ENCODE results near the gene DSN1. TPM values are rescaled to one million over a fixed set of nuclear protein-coding genes. Genes with fewer than 3 reads are reported as not detected.

The DSN1 gene
- total and polyA plus RNA-seq, 2 of the 8 experiments (the other 6 are each of a cell fraction or from before 2014, with no cell fraction given): 12.0 to 26.2 TPM

GRCh38 chr20:36785308-36785707 lies 11.7 kb upstream of the DSN1 start:
- H3K4me3 ChIP-seq (ENCODE audit: extremely low read depth in 1 of 4, insufficient read depth in 2 of 4, low read depth in 3 of 4, low read length in 4 of 4): no peak overlapping the region
- H3K4me1 ChIP-seq (replicated peaks in 1 of 4; ENCODE audit: control insufficient read depth in 3 of 4, insufficient read depth in 4 of 4, low read length in 3 of 4): no peaks in the 10 kb centered on the region
- H3K36me3 ChIP-seq (ENCODE audit: control insufficient read depth in 2 of 4, insufficient read depth in 4 of 4, low read length in 3 of 4): peaks cover 0 to 17% (median 9%) of the 10 kb centered on the region in 4 experiments; a peak in 5 of 8 replicates
- H3K4ac ChIP-seq (replicated peaks; ENCODE audit: insufficient read length, low read depth, low read length): no peak overlapping the region
- ChIA-PET POLR2A (ENCODE audit: partially characterized antibody) (interaction anchor here (1.2 kb wide), 1 partner anchor 9 kb away, joined by 3 read pairs; no protein-coding TSS in a partner anchor), CTCF (ENCODE audit: partially characterized antibody) (interaction anchor here (0.9 to 3.7 kb wide), 5 partner anchors 11 to 101 kb away, joined by 3 to 22 read pairs (median 4); partner anchors contain the start of gene DSN1)
- H3K14ac ChIP-seq (ENCODE audit: insufficient read length): no peak overlapping the region
- H3K56ac ChIP-seq (replicated peaks; ENCODE audit: insufficient read length, low read depth, low read length): no peak overlapping the region
- DNase-seq (ENCODE audit: low read depth in 1 of 2, low spot score in 2 of 2): no peak
- H4K5ac ChIP-seq (ENCODE audit: insufficient read length, low read depth, low read length): no peak overlapping the region
- no peaks in the 10 kb centered on the region for H3K9me3 ChIP-seq (ENCODE audit: insufficient read depth in 2 of 2, low read depth in 1 of 2, low read length in 1 of 2)
- no peak overlapping the region for H3K9ac ChIP-seq (replicated peaks in 1 of 4; ENCODE audit: extremely low read depth in 1 of 4, low read depth in 3 of 4, low read length in 3 of 4)
- no peak overlapping the region for H4K8ac ChIP-seq (ENCODE audit: extremely low read depth, insufficient read depth, low read length)
- H3K27me3 ChIP-seq (replicated peaks in 1 of 4; ENCODE audit: control insufficient read depth in 3 of 4, extremely low read depth in 1 of 4, insufficient read depth in 3 of 4, low read length in 3 of 4): no peaks in the 10 kb centered on the region
- H2BK15ac ChIP-seq (ENCODE audit: low read length): no peak overlapping the region
- no peak overlapping the region for H2BK12ac ChIP-seq (ENCODE audit: low read depth, low read length)
- H3K18ac ChIP-seq (ENCODE audit: extremely low read depth, low read length): no peak overlapping the region
- no peak overlapping the region for H2BK20ac ChIP-seq (ENCODE audit: low read length)
- H3K79me2 ChIP-seq (ENCODE audit: control insufficient read depth in 1 of 2, insufficient read depth in 2 of 2, low read length in 2 of 2): no peaks in the 10 kb centered on the region
- no peak for FAIRE-seq
- no peak overlapping the region for H3K27ac ChIP-seq (ENCODE audit: low read depth, low read length)
- H2AFZ ChIP-seq (ENCODE audit: low read length): no peak overlapping the region
- H3K23me2 ChIP-seq (ENCODE audit: low read depth, low read length): no peaks in the 10 kb centered on the region
- H4K20me1 ChIP-seq (replicated peaks in 1 of 2; ENCODE audit: control insufficient read depth in 1 of 2, insufficient read depth in 2 of 2, low read length in 2 of 2): peaks cover 1 to 2% of the 10 kb centered on the region in 2 experiments
- 96% methylated on average over 2 of the region's 2 CpGs; no CpG with 5 or more reads in 1 of the 2 experiments for WGBS, 2 experiments (ENCODE audit: extremely low coverage in 1 of 2, insufficient coverage in 1 of 2, insufficient read length in 1 of 2, insufficient replicate concordance in 2 of 2, low coverage in 1 of 2, low lambda C conversion rate in 2 of 2, missing lambda C conversion rate in 1 of 2)
- H3K4me2 ChIP-seq (ENCODE audit: insufficient read depth in 1 of 2, low read depth in 2 of 2, low read length in 2 of 2): no peak overlapping the region
- 0 out of 2 replicates have a peak overlapping the region, but pooled peaks have one; percentile 24 for H2BK5ac ChIP-seq (ENCODE audit: low read depth, low read length)
- H3K23ac ChIP-seq (ENCODE audit: insufficient read length): no peak overlapping the region
- no peak overlapping the region for H2AK5ac ChIP-seq (ENCODE audit: low read depth, low read length)
- H3K79me1 ChIP-seq (ENCODE audit: low read depth, low read length): no peaks in the 10 kb centered on the region
- no peak overlapping the region for H2BK120ac ChIP-seq (replicated peaks; ENCODE audit: low read depth, low read length)
- H4K91ac ChIP-seq (replicated peaks; ENCODE audit: insufficient read length, low read length): no peak overlapping the region
- TF ChIP-seq MAX (IDR thresholded peaks at IDR 0.05): no peak
- no peak for TF ChIP-seq SIRT6 (IDR thresholded peaks at IDR 0.05; ENCODE audit: low read length)
- TF ChIP-seq RBBP5 (IDR thresholded peaks at IDR 0.05; ENCODE audit: borderline replicate concordance, low read depth, low read length): no peak
- TF ChIP-seq BACH1 (IDR thresholded peaks at IDR 0.05; ENCODE audit: low read length): no peak
- TF ChIP-seq POLR2AphosphoS5 (IDR thresholded peaks at IDR 0.05; ENCODE audit: low read depth, low read length): no peak
- no peak for TF ChIP-seq USF2 (IDR thresholded peaks at IDR 0.05; ENCODE audit: low read length)
- no peak for TF ChIP-seq SUZ12 (IDR thresholded peaks at IDR 0.05; ENCODE audit: low read length)
- no peak for TF ChIP-seq CHD1 (IDR thresholded peaks at IDR 0.05; ENCODE audit: low read depth, low read length)
- TF ChIP-seq SRF (IDR thresholded peaks at IDR 0.05; ENCODE audit: low read depth, low read length): no peak
- TF ChIP-seq YY1 (IDR thresholded peaks at IDR 0.05; ENCODE audit: low read depth, low read length): no peak
- TF ChIP-seq TEAD4 (IDR thresholded peaks at IDR 0.05; ENCODE audit: low read depth, low read length): no peak
- TF ChIP-seq CTBP2 (IDR thresholded peaks at IDR 0.05; ENCODE audit: borderline replicate concordance, insufficient read depth, insufficient read length, low read length): no peak
- TF ChIP-seq TBP (IDR thresholded peaks at IDR 0.05; ENCODE audit: low read depth, low read length): no peak
- no peak for TF ChIP-seq NANOG (IDR thresholded peaks at IDR 0.05; ENCODE audit: insufficient read depth, low read depth, low read length, poor library complexity, severe bottlenecking)

All from H1 (cell line).